WTC11 (cell line): ENCODE results near the gene WNT7A. TPM values are rescaled to one million over a fixed set of nuclear protein-coding genes. Genes with fewer than 3 reads are reported as not detected.

ENCODE experiments used
- ATAC-seq: fragments of 200-7000 bp; cut with Tn5 transposase; 2 replicates; pipeline ENCODE4 v1.10.0; 2021; ENCODE audit warnings: mild to moderate bottlenecking, moderate library complexity
- CTCF ChIA-PET: fragments of 300-600 bp; sonication (Branson Sonifier 250); formaldehyde crosslinking; loops from one replicate; lab custom pipeline; 2021; ENCODE audit warnings: antibody characterized with exemption; lab: Charles Lee
- POLR2A ChIA-PET: fragments of 350-600 bp; sonication (Branson Sonifier 250); formaldehyde crosslinking; loops from one replicate; lab custom pipeline; 2021; ENCODE audit warnings: antibody characterized with exemption; lab: Charles Lee
- DNase-seq: peaks from one replicate; pipeline ENCODE4 v3.0.0; 2021; ENCODE audit warnings: low spot score
- H3K27ac Mint-ChIP-seq: 2 replicates; pipeline ENCODE4 v1.8.0; 2021; ENCODE audit warnings: mixed read lengths
- H3K27me3 Mint-ChIP-seq: 2 replicates; pipeline ENCODE4 v1.8.0; 2021; ENCODE audit warnings: low read depth, mild to moderate bottlenecking, moderate library complexity, mixed read lengths
- H3K36me3 Mint-ChIP-seq: 2 replicates; pipeline ENCODE4 v1.8.0; 2021; ENCODE audit warnings: mixed read lengths
- H3K4me1 Mint-ChIP-seq: 2 replicates; pipeline ENCODE4 v1.8.0; 2022; ENCODE audit warnings: mixed read lengths
- H3K4me3 Mint-ChIP-seq: 2 replicates; pipeline ENCODE4 v1.8.0; 2021; ENCODE audit warnings: mild to moderate bottlenecking, moderate library complexity, mixed read lengths
- H3K9me3 Mint-ChIP-seq: 2 replicates; pipeline ENCODE4 v1.8.0; 2021; ENCODE audit warnings: mixed read lengths
- AFF4 ChIP-seq: sonication (generic); formaldehyde crosslinking; IDR thresholded peaks from 2 replicates; pipeline ENCODE4 v1.8.1; 2023; ENCODE audit warnings: mild to moderate bottlenecking, missing genetic modification reagents, borderline replicate concordance
- EMX1 ChIP-seq: fragments of 250-450 bp; sonication (Bioruptor Pico); IDR thresholded peaks from 2 replicates; pipeline ENCODE4 v1.8.0; 2021; ENCODE audit warnings: mild to moderate bottlenecking
- ERG ChIP-seq: fragments of 250-450 bp; sonication (Bioruptor Pico); IDR thresholded peaks from 2 replicates; pipeline ENCODE4 v1.8.0; 2021; ENCODE audit warnings: mild to moderate bottlenecking
- HMGA2 ChIP-seq: fragments of 250-450 bp; sonication (Bioruptor Pico); IDR thresholded peaks from 2 replicates; pipeline ENCODE4 v1.4.0; 2021; ENCODE audit warnings: mild to moderate bottlenecking, moderate library complexity
- KAT7 ChIP-seq: sonication (generic); formaldehyde crosslinking; IDR thresholded peaks from 2 replicates; pipeline ENCODE4 v1.8.1; 2023; ENCODE audit warnings: missing genetic modification reagents, mild to moderate bottlenecking, borderline replicate concordance
- MAX ChIP-seq: sonication (generic); formaldehyde crosslinking; IDR thresholded peaks from 2 replicates; pipeline ENCODE4 v1.8.0; 2022; ENCODE audit warnings: mild to moderate bottlenecking, missing genetic modification reagents
- NFATC4 ChIP-seq: fragments of 250-450 bp; sonication (Bioruptor Pico); IDR thresholded peaks from 2 replicates; pipeline ENCODE4 v1.9.0; 2021; ENCODE audit warnings: mild to moderate bottlenecking
- NFYB ChIP-seq: sonication (generic); formaldehyde crosslinking; conservative IDR thresholded peaks from 2 replicates; pipeline ENCODE4 v1.8.0; 2022; ENCODE audit warnings: low read depth, missing genetic modification reagents
- PRDM15 ChIP-seq: sonication (generic); formaldehyde crosslinking; IDR thresholded peaks from 2 replicates; pipeline ENCODE4 v1.8.0; 2022; ENCODE audit warnings: missing genetic modification reagents
- ZBTB21 ChIP-seq: sonication (generic); formaldehyde crosslinking; IDR thresholded peaks from 2 replicates; pipeline ENCODE4 v1.8.1; 2023; ENCODE audit warnings: mild to moderate bottlenecking, missing genetic modification reagents, borderline replicate concordance
- ZNF263 ChIP-seq: sonication (generic); formaldehyde crosslinking; IDR thresholded peaks from 2 replicates; pipeline ENCODE4 v1.8.1; 2022; ENCODE audit warnings: low read depth, mild to moderate bottlenecking, moderate library complexity, missing genetic modification reagents
- ZNF423 ChIP-seq: fragments of 250-450 bp; sonication (Bioruptor Pico); IDR thresholded peaks from 2 replicates; pipeline ENCODE4 v2.1.2; 2022; ENCODE audit warnings: mild to moderate bottlenecking, moderate library complexity
- ZNF671 ChIP-seq: fragments of 250-450 bp; sonication (Bioruptor Pico); IDR thresholded peaks from 2 replicates; pipeline ENCODE4 v1.8.0; 2021; ENCODE audit warnings: mild to moderate bottlenecking
- total RNA-seq: library from RNA; stranded (reverse); gene quantifications from 3 replicates; pipeline ENCODE4 v1.2.3, GENCODE V29; 2021

WNT7A gene
- total RNA-seq, 1 experiment from 2014 or later = 0.04 TPM

GRCh38 chr3:13839726-13840340 is 40.0 kb downstream of the WNT7A start:
- Mint-ChIP-seq H3K27me3 (no peaks in the 10 kb centered on the region), H3K9me3 (no peaks in the 10 kb centered on the region)
- TF ChIP-seq ZBTB21 (CRISPR knock-in tag) (no peak), ZNF423 (CRISPR knock-in tag) (no peak), ZNF263 (CRISPR knock-in tag) (no peak), KAT7 (no peak), HMGA2 (CRISPR knock-in tag) (no peak), ZNF671 (no peak), EMX1 (CRISPR knock-in tag) (no peak), AFF4 (CRISPR knock-in tag) (no peak), PRDM15 (CRISPR knock-in tag) (no peak)
- TF ChIP-seq, all 79 proteins: peak for 0
- ChIA-PET CTCF (interaction anchor here (1.0 kb wide), 1 partner anchor 56 kb away, joined by 3 read pairs; no protein-coding TSS in a partner anchor), POLR2A (no interaction called here)
- no peak overlapping the region for H3K27ac Mint-ChIP-seq
- H3K36me3 Mint-ChIP-seq = no peaks in the 10 kb centered on the region
- H3K4me3 Mint-ChIP-seq = no peak overlapping the region
- ATAC-seq = no peak
- H3K4me1 Mint-ChIP-seq = peaks cover 2% of the 10 kb centered on the region
- no peak for DNase-seq

GRCh38 chr3:13839253-13839652 is 40.6 kb downstream of the WNT7A start:
- Mint-ChIP-seq H3K36me3 (no peaks in the 10 kb centered on the region), H3K9me3 (no peaks in the 10 kb centered on the region), H3K4me3 (no peak overlapping the region), H3K4me1 (peaks cover 6% of the 10 kb centered on the region), H3K27ac (no peak overlapping the region), H3K27me3 (peaks cover 2% of the 10 kb centered on the region; the same call in 1 of the 2 replicates)
- TF ChIP-seq NFYB (CRISPR knock-in tag) (no peak), NFATC4 (CRISPR knock-in tag) (no peak), ERG (CRISPR knock-in tag) (no peak)
- POLR2A ChIA-PET = no interaction called here
- CTCF ChIA-PET = no interaction called here
- ATAC-seq (no peak), DNase-seq (no peak)

- Mint-ChIP-seq H3K27me3 (peaks cover 2% of the 10 kb centered on the region; the same call in 1 of the 2 replicates), H3K27ac (no peak overlapping the region), H3K4me1 (peaks cover 6% of the 10 kb centered on the region), H3K9me3 (no peaks in the 10 kb centered on the region), H3K36me3 (no peaks in the 10 kb centered on the region), H3K4me3 (no peak overlapping the region)
- CTCF ChIA-PET = interaction anchor here (1.8 to 2.3 kb wide), 2 partner anchors 42 to 181 kb away, joined by 5 read pairs; partner anchors contain the start of gene WNT7A
- ATAC-seq (no peak), DNase-seq (no peak)
- TF ChIP-seq MAX (CRISPR knock-in tag) = no peak
- POLR2A ChIA-PET = no interaction called here
Measured at GRCh38 chr3:13838421-13838820, 41.5 kb downstream of the WNT7A start.
